Fibroblast of pulmonary artery (primary cell): ENCODE data around the gene PROZ.

Source experiments
- DNase-seq: peaks from one replicate; pipeline ENCODE4 v3.0.0-alpha.2; 2010; ENCODE audit warnings: low read depth
- H3K4me3 ChIP-seq: replicated peaks from 2 replicates; pipeline ENCODE4 v1.5.1; 2011; ENCODE audit warnings: low read depth, mild to moderate bottlenecking, control low read depth, low read length, moderate library complexity
- TF ChIP-seq, protein P1 (sequence below): IDR thresholded peaks from 2 replicates; pipeline ENCODE4 v1.5.1; 2011; ENCODE audit warnings: mild to moderate bottlenecking, control low read depth, low read length, inconsistent platforms; ENCODE audit errors: missing control alignments

The PROZ gene

GRCh38 chr13:113153810-113154748 lies 4.4 kb upstream of the PROZ start:
- DNase-seq = peak; percentile 68
- TF ChIP-seq, protein P1, sequence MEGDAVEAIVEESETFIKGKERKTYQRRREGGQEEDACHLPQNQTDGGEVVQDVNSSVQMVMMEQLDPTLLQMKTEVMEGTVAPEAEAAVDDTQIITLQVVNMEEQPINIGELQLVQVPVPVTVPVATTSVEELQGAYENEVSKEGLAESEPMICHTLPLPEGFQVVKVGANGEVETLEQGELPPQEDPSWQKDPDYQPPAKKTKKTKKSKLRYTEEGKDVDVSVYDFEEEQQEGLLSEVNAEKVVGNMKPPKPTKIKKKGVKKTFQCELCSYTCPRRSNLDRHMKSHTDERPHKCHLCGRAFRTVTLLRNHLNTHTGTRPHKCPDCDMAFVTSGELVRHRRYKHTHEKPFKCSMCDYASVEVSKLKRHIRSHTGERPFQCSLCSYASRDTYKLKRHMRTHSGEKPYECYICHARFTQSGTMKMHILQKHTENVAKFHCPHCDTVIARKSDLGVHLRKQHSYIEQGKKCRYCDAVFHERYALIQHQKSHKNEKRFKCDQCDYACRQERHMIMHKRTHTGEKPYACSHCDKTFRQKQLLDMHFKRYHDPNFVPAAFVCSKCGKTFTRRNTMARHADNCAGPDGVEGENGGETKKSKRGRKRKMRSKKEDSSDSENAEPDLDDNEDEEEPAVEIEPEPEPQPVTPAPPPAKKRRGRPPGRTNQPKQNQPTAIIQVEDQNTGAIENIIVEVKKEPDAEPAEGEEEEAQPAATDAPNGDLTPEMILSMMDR = no peak
- H3K4me3 ChIP-seq = peak overlapping the region; percentile 40

- DNase-seq = no peak
- H3K4me3 ChIP-seq = no peak overlapping the region
- TF ChIP-seq, protein P1 = no peak
Observed at GRCh38 chr13:113155201-113155600, 3.2 kb upstream of the PROZ start.

DNA sequence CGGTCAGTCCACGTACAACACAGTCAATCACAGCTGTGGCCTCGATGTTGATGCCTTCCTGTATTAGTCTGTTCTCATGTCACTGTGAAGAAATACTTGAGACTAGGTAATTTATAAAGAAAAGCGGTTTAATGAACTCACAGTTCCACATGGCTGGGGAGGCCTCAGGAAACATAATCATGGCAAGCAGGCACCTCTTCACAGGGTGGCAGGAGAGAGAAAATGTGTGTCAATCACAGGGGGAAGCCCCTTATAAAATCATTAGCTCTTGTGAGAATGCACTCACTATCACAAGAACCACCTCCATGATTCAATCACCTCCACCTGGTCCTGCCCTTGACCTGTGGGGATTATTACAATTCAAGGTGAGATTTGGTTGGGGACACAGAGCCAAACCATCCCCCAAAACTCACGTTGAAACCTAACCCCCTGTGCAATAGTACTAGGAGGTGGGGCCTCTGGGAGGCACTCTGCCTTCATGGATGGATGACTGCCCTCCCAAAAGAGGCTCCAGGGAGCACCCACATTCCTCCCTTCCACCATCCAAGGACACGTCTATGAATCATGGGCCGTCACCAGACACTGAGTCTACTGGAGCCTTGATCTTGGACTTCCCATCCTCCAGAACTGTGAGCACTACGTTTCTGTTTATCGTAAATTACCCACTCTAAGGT lies 2.3 kb upstream of the PROZ start:
- DNase-seq = no peak
- TF ChIP-seq, protein P1 = no peak

GRCh38 chr13:113157206-113157928 lies 1.1 kb upstream of the PROZ start:
- no peak overlapping the region for H3K4me3 ChIP-seq
- TF ChIP-seq, protein P1 = no peak
- DNase-seq = no peak

More for the DNA sequence above, 2.3 kb upstream of the PROZ start:
- H3K4me3 ChIP-seq = no peak overlapping the region

DNA sequence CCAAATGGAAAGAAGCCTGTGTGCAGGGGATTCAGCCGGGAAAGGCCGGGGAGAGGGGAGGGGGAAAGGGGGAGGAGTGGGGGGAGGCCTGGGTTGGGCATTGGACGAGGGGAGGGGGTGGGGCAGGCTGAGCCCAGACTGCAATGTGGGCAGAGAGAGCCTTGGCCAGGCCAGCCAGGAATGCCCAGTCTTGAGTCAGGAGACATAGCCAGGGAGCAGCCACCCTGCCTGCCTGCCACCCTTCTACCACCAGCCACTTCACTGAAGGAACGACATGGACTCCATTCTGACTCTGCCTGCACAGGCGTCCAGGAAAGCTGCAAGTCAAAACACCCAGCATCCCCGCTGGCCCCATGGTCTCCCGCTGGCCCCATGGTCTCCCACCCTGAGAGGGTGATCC lies 498 bp downstream of the PROZ start:
- H3K4me3 ChIP-seq = no peak overlapping the region
- no peak for DNase-seq
- TF ChIP-seq, protein P1 = no peak

DNA sequence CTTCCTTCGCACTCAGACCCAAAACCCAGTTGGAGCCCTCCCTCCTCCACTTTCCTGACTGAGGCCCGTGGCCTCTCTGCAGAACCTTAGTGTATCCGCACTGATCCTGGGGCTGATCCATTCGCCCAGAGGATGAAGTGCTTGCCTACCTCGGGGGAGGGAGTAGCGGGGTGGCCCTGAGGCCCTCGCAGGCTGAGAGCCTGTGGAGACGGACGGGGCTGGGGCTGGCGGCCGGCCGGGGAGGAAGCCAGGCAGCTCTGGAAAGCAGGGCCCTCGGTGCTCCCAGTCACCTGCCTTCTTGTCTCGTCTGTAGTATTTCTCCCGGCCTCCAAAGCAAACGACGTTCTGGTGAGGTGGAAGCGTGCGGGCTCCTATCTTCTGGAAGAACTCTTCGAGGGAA lies 1.3 kb downstream of the PROZ start:
- TF ChIP-seq, protein P1 = no peak
- H3K4me3 ChIP-seq = no peak overlapping the region
- no peak for DNase-seq
